HT1080 (cell line): ENCODE results near the gene RNPEPL1. TPM values are rescaled to one million over a fixed set of nuclear protein-coding genes. Genes with fewer than 3 reads are reported as not detected.

Source experiments
- DNase-seq: peaks from one replicate; pipeline ENCODE4 v3.0.0-alpha.2; 2015; ENCODE audit warnings: low read depth
- total RNA-seq: library from RNA; depleted of rRNA; stranded (reverse); fragments of >200 nt; shearing (Covaris generic); gene quantifications from 2 replicates; pipeline ENCODE4 v1.2.3, GENCODE V29; 2014

RNPEPL1 gene
- total RNA-seq, 1 experiment from 2014 or later: 23.6 TPM

GRCh38 chr2:240576036-240576435, 7.8 kb downstream of the RNPEPL1 start:
- DNase-seq: no peak

GRCh38 chr2:240576436-240577205, 8.3 kb downstream of the RNPEPL1 start:
- no peak for DNase-seq

GRCh38 chr2:240577281-240578109, 9.2 kb downstream of the RNPEPL1 start:
- no peak for DNase-seq

- no peak for DNase-seq
Observed at GRCh38 chr2:240578110-240578450, 9.8 kb downstream of the RNPEPL1 start.

- no peak for DNase-seq
Observed at GRCh38 chr2:240578488-240578887, 10.2 kb downstream of the RNPEPL1 start.

- no peak for DNase-seq
Observed at GRCh38 chr2:240579071-240579762, 10.9 kb downstream of the RNPEPL1 start.

GRCh38 chr2:240579771-240580614, 11.7 kb downstream of the RNPEPL1 start:
- peak; percentile 83 for DNase-seq

- no peak for DNase-seq
Observed at GRCh38 chr2:240581811-240582210, 13.5 kb downstream of the RNPEPL1 start.

GRCh38 chr2:240582781-240583180, 14.5 kb downstream of the RNPEPL1 start:
- no peak for DNase-seq

- DNase-seq: no peak
Observed at GRCh38 chr2:240583774-240584173, 15.5 kb downstream of the RNPEPL1 start.

- DNase-seq: peak; percentile 60
Observed at GRCh38 chr2:240584486-240585031, 16.3 kb downstream of the RNPEPL1 start.

- no peak for DNase-seq
Observed at GRCh38 chr2:240585101-240585500, 16.8 kb downstream of the RNPEPL1 start.

- no peak for DNase-seq
Observed at GRCh38 chr2:240585681-240586197, 17.5 kb downstream of the RNPEPL1 start.

- DNase-seq: peak; percentile 93
Observed at GRCh38 chr2:240586198-240586918, 18.1 kb downstream of the RNPEPL1 start, which contains the start of gene CAPN10. TSS of gene CAPN10 (plus strand) at chr2:240586734. CDS start at chr2:240586912, 178 bp downstream.

- no peak for DNase-seq
Observed at GRCh38 chr2:240586919-240587800, 18.9 kb downstream of the RNPEPL1 start.

- DNase-seq: no peak
Observed at GRCh38 chr2:240588006-240588655, 19.8 kb downstream of the RNPEPL1 start.

GRCh38 chr2:240588669-240589068, 20.4 kb downstream of the RNPEPL1 start:
- DNase-seq: no peak

- no peak for DNase-seq
Observed at GRCh38 chr2:240589375-240589774, 21.1 kb downstream of the RNPEPL1 start.
